Endothelial cell of umbilical vein (primary cell): ENCODE data around the gene SCYGR1.

ENCODE experiments used
- POLR2A ChIP-seq: IDR thresholded peaks from 2 replicates; pipeline ENCODE4 v1.6.1; 2012; ENCODE audit warnings: low read depth, mild to moderate bottlenecking, control low read depth, low read length
- TF ChIP-seq, protein P1 (sequence below), 2 donors: IDR thresholded peaks; 1 replicate in 1 of 2; 2 replicates in 1 of 2; pipeline ENCODE4 v1.5.1; 2011; ENCODE audit warnings: low read length in 2 of 2, mild to moderate bottlenecking in 2 of 2, moderate library complexity in 2 of 2, control low read depth in 1 of 2, inconsistent platforms in 1 of 2, low read depth in 1 of 2; ENCODE audit not compliant: insufficient read depth in 1 of 2; ENCODE audit errors: extremely low read depth in 1 of 2

DNA sequence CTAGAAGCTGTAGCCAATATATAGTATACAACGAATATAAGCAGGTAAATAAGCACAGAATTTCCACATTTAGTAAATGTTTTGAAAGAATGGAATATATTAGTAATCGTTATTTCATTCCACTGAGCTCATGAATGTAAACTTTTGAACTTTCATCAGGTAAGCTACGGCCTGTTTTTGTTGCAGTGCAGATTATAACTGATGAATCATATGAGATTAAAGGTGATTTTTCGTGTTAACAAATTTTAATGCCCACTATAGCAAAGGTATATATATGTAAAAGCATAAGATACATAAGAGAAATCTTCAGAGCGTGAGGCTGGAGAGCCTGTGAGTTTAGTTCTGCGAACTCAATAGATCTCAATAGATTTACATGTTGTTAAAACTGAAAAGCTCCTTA lies 1.1 kb downstream of the SCYGR1 start:
- TF ChIP-seq POLR2A, result no peak
- TF ChIP-seq, protein P1, sequence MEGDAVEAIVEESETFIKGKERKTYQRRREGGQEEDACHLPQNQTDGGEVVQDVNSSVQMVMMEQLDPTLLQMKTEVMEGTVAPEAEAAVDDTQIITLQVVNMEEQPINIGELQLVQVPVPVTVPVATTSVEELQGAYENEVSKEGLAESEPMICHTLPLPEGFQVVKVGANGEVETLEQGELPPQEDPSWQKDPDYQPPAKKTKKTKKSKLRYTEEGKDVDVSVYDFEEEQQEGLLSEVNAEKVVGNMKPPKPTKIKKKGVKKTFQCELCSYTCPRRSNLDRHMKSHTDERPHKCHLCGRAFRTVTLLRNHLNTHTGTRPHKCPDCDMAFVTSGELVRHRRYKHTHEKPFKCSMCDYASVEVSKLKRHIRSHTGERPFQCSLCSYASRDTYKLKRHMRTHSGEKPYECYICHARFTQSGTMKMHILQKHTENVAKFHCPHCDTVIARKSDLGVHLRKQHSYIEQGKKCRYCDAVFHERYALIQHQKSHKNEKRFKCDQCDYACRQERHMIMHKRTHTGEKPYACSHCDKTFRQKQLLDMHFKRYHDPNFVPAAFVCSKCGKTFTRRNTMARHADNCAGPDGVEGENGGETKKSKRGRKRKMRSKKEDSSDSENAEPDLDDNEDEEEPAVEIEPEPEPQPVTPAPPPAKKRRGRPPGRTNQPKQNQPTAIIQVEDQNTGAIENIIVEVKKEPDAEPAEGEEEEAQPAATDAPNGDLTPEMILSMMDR (IDR thresholded peaks at IDR 0.05; ENCODE audit: extremely low read depth in 1 of 2, insufficient read depth in 1 of 2, low read depth in 1 of 2, low read length in 2 of 2), result no peak
